UCSD-AML1 (cell line): ENCODE data around the gene LPO.
A peak's percentile ranks its signal among the peaks of the same experiment; 100 is the strongest.

Experiments
- DNase-seq: peaks from one replicate; lab custom pipeline; 2025; ENCODE audit not compliant: unreplicated experiment; lab: John Stamatoyannopoulos, UW

LPO gene

GRCh38 chr17:58228679-58229078 is 9.7 kb upstream of the LPO start:
- no peak for DNase-seq

GRCh38 chr17:58229384-58229783 is 9.0 kb upstream of the LPO start:
- DNase-seq: no peak

DNA sequence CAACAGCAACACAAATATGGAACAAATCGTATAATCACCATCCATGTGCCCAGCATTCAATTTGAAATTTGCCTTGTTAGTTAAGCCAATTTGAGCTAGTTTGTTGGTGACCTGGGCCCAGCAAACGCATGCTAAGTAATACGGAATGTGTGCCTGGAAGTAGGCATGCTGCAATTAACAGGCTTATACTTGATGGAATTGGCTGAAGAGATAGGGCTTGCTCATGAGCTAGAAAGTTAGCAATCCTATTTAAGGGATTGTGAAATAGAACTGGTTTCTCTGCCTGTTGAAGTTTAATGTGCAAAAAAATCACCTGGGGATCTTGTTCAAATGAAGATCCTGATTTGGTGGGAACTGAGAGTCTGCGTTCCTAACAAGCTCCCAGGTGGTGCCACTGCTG is 8.5 kb upstream of the LPO start:
- no peak for DNase-seq

DNA sequence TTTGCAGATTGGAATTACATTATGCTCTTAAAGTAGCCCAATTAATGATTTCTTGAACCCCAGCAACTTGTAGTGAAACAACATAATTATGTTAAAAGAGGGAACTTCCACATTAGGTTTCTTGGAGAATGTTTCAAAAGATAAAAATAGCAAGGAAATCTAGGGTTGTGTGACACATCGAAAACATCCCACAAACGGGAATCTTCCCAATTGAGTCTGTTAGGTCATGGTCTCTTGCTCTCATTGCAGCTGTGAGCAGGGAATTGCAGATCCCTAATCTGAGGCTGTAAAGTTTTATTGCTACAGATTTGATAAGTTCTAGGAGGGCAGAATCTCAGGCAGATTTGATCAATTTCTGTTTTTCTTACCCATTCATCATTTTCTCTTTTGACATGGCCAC is 6.7 kb upstream of the LPO start:
- DNase-seq: no peak

DNA sequence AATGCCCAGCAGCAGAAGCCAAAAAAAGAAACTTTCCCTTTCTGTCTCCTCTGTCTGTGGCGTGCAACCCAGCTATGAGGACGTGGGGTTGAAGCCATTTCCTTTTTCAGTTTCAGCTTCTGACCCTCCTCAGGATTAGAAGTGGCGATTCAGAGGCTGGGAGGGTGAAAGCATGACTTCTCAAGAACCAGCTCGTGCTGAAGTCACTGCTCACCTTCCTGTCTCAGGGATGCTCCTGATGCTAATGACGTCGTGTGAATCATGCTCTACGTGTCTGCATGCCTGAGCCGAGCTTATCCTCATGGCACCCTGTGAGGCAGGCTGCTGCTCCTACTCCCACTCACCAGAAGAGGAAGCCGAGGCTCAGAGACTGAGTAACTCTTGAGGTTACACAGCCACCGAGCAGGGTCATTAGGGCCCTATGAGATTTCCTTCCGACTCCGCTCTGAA is 5.7 kb upstream of the LPO start:
- peak; percentile 75 for DNase-seq

DNA sequence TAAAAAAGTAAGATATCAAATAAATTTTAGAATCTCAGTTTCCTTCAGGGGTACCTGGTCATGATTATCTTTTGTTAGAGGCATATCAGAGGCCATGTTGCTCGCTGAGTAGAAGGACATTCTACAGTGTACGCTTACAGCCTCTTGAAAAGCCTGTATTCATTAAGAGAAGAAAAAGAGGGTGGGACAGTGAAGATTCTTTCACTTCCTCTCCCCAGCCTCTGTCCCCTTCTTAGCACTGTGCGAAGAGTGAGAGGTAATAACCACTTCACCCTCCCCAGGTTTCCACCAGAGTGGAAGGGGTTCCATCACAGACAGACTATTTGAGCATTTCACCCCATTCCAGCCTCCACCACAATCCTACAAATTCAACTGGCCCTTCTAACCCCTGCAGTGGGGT is 4.8 kb upstream of the LPO start:
- DNase-seq: no peak

GRCh38 chr17:58234512-58234911 is 3.9 kb upstream of the LPO start:
- no peak for DNase-seq

DNA sequence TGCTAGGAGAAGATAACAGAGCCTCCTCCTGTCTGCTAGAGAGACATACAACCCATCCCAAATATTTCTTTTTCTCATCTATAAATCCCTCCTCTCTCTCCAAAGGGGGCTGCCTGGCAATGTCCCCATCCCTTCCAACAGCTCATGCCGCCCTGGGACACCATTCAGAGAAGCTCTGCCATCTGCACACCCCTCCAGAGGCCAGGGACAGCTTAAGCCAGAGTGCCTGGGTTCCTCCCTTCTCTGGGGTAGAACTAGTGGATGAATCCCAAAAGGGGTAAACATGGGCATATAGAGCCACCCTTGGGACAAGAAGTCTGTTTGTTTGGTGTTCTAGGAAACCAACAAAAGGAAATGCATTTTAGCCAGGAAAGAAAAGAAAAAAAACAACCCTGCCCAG is 2.6 kb upstream of the LPO start:
- DNase-seq: no peak

DNA sequence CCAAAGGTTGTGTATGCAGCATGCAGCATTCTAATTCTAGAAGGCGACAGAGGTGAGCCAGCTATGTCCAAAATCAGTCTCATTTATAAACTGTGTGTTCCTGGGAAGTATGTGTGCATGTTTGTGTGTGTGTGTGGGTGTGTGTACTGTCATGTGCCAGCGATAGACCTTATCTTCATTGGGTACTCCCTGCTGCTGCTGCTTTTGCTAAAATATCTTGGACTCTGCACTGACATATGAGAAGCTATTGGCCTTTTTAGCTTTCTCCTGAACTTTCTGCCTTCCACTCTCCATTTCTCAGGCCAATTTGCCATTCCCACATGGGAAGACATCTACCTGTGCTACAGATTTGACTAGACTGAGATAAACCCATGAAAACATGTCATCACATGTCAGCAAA is 2.0 kb upstream of the LPO start:
- DNase-seq: no peak

- no peak for DNase-seq
Observed at GRCh38 chr17:58239987-58240386, 1.6 kb downstream of the LPO start.

DNA sequence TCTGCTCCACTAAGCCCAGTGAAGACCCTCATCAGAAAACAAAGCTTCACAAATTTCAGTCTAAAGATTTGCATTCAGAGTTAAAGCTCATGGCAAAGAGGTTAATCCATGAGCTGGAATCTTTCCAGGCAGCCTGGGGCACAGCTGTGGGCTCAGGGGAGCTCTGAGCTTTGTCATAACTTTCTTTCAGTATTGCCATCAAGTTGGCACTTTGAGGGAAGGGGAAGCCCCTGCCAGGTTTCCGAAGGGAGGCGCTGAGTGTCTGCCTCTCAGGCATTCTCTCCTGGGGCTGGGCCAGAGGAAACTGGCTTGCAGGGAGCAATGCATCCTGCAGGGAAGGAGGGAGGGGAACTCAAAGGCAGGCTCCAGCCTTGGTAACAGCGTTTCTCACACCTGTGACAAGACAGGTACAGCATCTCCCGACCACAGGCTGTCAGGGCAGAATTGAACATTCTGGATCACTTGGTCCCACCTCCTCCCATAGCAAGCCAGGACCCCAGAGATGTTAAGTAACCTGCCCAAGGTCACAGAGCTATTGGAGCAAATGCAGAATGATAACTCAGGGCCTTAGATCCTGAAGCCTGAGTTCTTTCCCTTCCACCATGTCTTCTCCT is 3.9 kb downstream of the LPO start:
- no peak for DNase-seq

GRCh38 chr17:58244963-58245362 is 6.6 kb downstream of the LPO start:
- DNase-seq: no peak

DNA sequence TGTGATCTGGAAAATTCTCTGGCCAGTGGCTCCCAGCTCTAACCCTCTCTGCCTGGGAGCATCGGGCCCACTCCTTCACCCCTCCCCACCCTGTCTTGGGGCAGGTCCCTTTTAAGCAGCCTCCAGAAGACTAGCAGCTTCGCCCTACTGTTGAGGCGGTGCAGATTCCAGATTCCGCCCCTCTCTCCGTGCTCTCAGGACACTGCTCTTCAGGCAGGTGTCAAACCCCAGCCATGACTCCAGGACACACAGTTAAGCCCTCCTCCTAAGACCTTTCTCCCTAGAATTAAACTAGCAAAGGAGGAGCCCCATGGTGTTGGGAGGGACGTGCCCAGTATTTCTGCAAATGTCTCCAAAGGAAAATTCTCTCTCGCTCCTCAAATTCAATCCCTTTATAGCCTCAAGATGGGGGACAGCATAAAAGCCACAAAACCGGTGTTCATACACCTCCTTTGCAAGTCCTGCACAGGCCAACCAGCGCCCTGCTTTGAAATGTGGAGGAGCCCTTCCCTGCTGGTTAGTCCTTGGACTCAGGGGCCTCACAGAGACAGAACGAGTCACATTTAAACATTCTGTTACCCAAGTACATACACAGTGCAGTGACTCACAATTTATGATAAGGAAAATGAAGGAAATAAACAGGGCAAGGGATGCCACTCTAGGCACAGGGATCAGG is 7.2 kb downstream of the LPO start:
- DNase-seq: no peak

GRCh38 chr17:58246104-58246740 is 7.8 kb downstream of the LPO start:
- no peak for DNase-seq

DNA sequence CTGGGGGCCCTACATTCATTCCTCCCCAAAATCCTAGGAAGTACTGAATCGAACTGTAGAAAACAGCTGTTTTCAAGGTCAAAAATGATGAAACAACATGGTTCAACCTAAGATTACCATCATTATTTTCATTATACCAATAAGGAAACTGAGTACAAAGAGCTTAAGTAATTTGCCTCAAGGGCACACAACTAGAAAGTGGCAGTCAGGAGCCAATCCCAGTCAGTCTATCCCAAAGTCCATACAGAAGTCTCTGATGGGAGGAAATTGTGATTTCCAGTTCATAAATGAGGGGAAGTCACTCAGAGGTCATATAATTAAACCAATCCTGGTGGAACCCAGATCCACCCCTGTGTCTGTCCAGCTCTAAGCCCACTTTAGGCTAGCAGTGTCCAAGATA is 8.4 kb downstream of the LPO start:
- DNase-seq: no peak

DNA sequence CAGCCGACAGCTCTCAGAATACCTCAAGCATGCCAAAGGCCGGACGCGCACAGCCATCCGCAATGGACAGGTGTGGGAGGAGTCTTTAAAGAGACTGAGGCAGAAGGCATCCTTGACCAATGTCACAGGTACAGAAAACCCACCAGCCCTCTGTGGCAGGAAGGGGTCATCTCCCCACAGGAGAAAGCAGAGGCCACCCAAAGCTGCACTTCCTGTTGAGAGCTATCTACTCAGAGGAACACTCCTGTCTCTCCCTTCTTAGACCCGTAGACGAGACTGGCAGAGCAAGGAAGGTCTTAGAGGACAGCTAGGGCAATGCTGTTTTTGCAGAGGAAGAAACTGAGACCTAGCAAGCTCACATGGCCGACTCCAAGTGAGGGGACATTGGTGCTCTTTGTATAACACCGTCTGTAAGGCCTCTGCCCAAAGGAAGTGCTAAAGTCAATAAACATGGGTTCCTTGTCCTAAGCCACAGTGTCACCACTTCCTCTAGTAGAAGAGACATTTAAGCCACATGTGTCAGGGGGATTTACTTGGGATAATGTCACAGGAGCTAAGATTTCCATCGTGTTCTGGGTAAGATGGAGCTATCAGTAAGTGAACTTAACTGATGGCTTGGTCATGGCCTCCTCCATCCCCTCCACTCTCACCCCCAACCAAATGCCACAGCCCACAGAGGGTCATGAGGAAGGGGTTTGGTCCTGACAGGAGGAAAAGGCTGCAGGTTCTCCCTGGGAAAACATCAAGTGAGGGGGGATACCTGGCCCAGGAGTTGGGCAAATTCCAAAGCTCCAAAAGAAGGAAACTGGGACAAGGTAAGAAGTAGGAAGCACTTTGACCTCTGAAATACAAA is 9.4 kb downstream of the LPO start:
- peak; percentile 48 for DNase-seq

- DNase-seq: no peak
Observed at GRCh38 chr17:58248955-58249269, 10.5 kb downstream of the LPO start.

- DNase-seq: peak; percentile 75
Observed at GRCh38 chr17:58249270-58250133, 11.1 kb downstream of the LPO start.

DNA sequence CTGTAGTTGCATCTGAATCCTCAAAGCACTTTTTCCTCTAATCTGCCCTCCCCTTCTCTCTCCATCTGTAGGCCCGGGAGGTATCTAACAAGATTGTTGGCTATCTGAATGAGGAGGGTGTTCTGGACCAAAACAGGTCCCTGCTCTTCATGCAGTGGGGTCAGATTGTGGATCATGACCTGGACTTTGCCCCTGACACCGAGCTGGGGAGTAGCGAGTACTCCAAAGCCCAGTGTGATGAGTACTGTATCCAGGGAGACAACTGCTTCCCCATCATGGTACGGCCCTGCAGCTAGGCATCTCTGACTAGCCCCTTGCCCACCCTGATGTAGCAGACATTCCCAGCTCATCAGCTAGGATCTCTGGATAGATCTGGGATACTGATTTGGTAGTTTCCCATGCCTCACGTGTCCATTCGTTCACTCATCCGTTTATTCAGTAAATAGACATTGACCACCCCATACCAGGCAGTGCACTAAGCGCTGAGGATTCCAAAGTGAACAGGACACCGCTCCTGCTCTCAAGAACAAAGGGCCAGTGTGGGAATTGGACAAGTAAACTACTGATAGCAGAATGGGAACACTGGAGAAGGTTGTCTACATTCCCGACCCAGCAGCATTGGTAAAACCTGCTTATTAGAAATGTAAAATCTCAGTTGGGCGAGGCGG is 12.1 kb downstream of the LPO start:
- no peak for DNase-seq

DNA sequence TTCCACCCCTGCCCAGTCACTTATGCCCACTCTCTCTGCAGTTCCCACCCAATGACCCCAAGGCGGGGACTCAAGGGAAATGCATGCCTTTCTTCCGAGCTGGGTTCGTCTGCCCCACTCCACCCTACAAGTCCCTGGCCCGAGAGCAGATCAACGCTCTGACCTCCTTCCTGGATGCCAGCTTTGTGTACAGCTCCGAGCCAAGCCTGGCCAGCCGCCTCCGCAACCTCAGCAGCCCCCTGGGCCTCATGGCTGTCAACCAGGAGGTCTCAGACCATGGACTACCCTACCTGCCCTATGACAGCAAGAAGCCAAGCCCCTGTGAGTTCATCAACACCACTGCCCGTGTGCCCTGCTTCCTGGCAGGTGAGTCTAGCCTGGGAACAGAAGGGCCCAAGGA is 13.8 kb downstream of the LPO start:
- no peak for DNase-seq
